IPS-NIHi11 (cell line): ENCODE data around the gene ACAN.

Source experiments
- DNase-seq: peaks from one replicate; pipeline ENCODE4 v3.0.0; 2012; ENCODE audit warnings: mixed read lengths, low spot score

Gene ACAN

GRCh38 chr15:88802250-88802990 is 816 bp upstream of the ACAN start:
- DNase-seq: peak; percentile 41

GRCh38 chr15:88802991-88803240 is 320 bp upstream of the ACAN start:
- no peak for DNase-seq

- no peak for DNase-seq
These were observed 648 bp downstream of the ACAN start for GRCh38 chr15:88803920-88804247.

- DNase-seq: no peak
These were observed 1.0 kb downstream of the ACAN start for GRCh38 chr15:88804257-88804656.

GRCh38 chr15:88805031-88805780 is 2.0 kb downstream of the ACAN start:
- DNase-seq: no peak

- no peak for DNase-seq
These were observed 7.2 kb downstream of the ACAN start for GRCh38 chr15:88810446-88810845.

GRCh38 chr15:88812133-88812532 is 8.9 kb downstream of the ACAN start:
- DNase-seq: no peak

- DNase-seq: no peak
These were observed 10.7 kb downstream of the ACAN start for GRCh38 chr15:88813960-88814359.

- DNase-seq: no peak
These were observed 11.2 kb downstream of the ACAN start for GRCh38 chr15:88814393-88814792.

- DNase-seq: no peak
These were observed 15.7 kb downstream of the ACAN start for GRCh38 chr15:88818920-88819319.

- DNase-seq: no peak
These were observed 18.8 kb downstream of the ACAN start for GRCh38 chr15:88821993-88822392.

GRCh38 chr15:88828791-88829190 is 25.6 kb downstream of the ACAN start:
- DNase-seq: no peak

- no peak for DNase-seq
These were observed 26.8 kb downstream of the ACAN start for GRCh38 chr15:88830016-88830415.

- no peak for DNase-seq
These were observed 29.8 kb downstream of the ACAN start for GRCh38 chr15:88832820-88833730.

GRCh38 chr15:88833731-88834100 is 30.5 kb downstream of the ACAN start:
- DNase-seq: no peak

GRCh38 chr15:88834211-88834812 is 31.1 kb downstream of the ACAN start:
- peak; percentile 74 for DNase-seq

GRCh38 chr15:88835119-88835518 is 31.9 kb downstream of the ACAN start:
- DNase-seq: no peak

- no peak for DNase-seq
These were observed 32.4 kb downstream of the ACAN start for GRCh38 chr15:88835646-88836045.

GRCh38 chr15:88838667-88839066 is 35.4 kb downstream of the ACAN start:
- DNase-seq: no peak

GRCh38 chr15:88839146-88839545 is 35.9 kb downstream of the ACAN start:
- no peak for DNase-seq

- DNase-seq: no peak
These were observed 36.7 kb downstream of the ACAN start for GRCh38 chr15:88839961-88840360.

- no peak for DNase-seq
These were observed 38.0 kb downstream of the ACAN start for GRCh38 chr15:88841236-88841635.

- DNase-seq: no peak
These were observed 38.9 kb downstream of the ACAN start for GRCh38 chr15:88842156-88842555.
